Stimulated activated naive CD8-positive, alpha-beta T cell treated with anti-CD3 and anti-CD28 coated beads, Interleukin-15, Interleukin-2, amounts not matched to agents 100 U/mL and 50 U/mL, for 24 hours (primary cell): ENCODE data around the gene COL23A1.

Experiments used
- ATAC-seq: fragments of 150-1000 bp; cut with Tn5 transposase; one replicate; pipeline ENCODE4 v1.10.0; 2021
- DNase-seq: peaks from one replicate; pipeline ENCODE4 v3.0.0; 2021

The COL23A1 gene

GRCh38 chr5:178282391-178282790 lies 307.8 kb downstream of the COL23A1 start:
- no peak for ATAC-seq
- DNase-seq = no peak

GRCh38 chr5:178281331-178281730 lies 308.9 kb downstream of the COL23A1 start:
- no peak for DNase-seq
- ATAC-seq = no peak

- DNase-seq (no peak), ATAC-seq (no peak)
Observed at GRCh38 chr5:178280631-178281030, 309.6 kb downstream of the COL23A1 start.

GRCh38 chr5:178279723-178280438 lies 310.3 kb downstream of the COL23A1 start:
- DNase-seq (peak; percentile 83), ATAC-seq (peak; percentile 73)

GRCh38 chr5:178279026-178279722 lies 311.0 kb downstream of the COL23A1 start:
- DNase-seq (no peak), ATAC-seq (no peak)

- DNase-seq = no peak
- no peak for ATAC-seq
Observed at GRCh38 chr5:178278358-178279023, 311.7 kb downstream of the COL23A1 start.

- no peak for ATAC-seq
- DNase-seq = no peak
Observed at GRCh38 chr5:178277866-178278265, 312.3 kb downstream of the COL23A1 start.

GRCh38 chr5:178277346-178277745 lies 312.8 kb downstream of the COL23A1 start:
- ATAC-seq (no peak), DNase-seq (no peak)

- no peak for DNase-seq
- ATAC-seq = no peak
Observed at GRCh38 chr5:178274781-178275537, 315.2 kb downstream of the COL23A1 start.

- DNase-seq (no peak), ATAC-seq (no peak)
Observed at GRCh38 chr5:178273665-178274541, 316.3 kb downstream of the COL23A1 start.

- ATAC-seq (no peak), DNase-seq (no peak)
Observed at GRCh38 chr5:178273041-178273440, 317.2 kb downstream of the COL23A1 start.

- ATAC-seq (no peak), DNase-seq (no peak)
Observed at GRCh38 chr5:178272591-178272990, 317.6 kb downstream of the COL23A1 start.

GRCh38 chr5:178271726-178272479 lies 318.3 kb downstream of the COL23A1 start:
- ATAC-seq = no peak

GRCh38 chr5:178271231-178271630 lies 319.0 kb downstream of the COL23A1 start:
- ATAC-seq = no peak
- no peak for DNase-seq

More at GRCh38 chr5:178271726-178272479, 318.3 kb downstream of the COL23A1 start:
- no peak for DNase-seq

GRCh38 chr5:178269499-178269898 lies 320.7 kb downstream of the COL23A1 start:
- DNase-seq (no peak), ATAC-seq (no peak)

- DNase-seq = no peak
- no peak for ATAC-seq
Observed at GRCh38 chr5:178267876-178268275, 322.3 kb downstream of the COL23A1 start.

GRCh38 chr5:178267245-178267644 lies 322.9 kb downstream of the COL23A1 start:
- no peak for DNase-seq
- no peak for ATAC-seq

GRCh38 chr5:178266581-178266980 lies 323.6 kb downstream of the COL23A1 start:
- no peak for ATAC-seq
- no peak for DNase-seq

GRCh38 chr5:178265746-178266145 lies 324.4 kb downstream of the COL23A1 start:
- no peak for ATAC-seq
- DNase-seq = no peak

GRCh38 chr5:178264044-178264443 lies 326.1 kb downstream of the COL23A1 start:
- DNase-seq = no peak
- no peak for ATAC-seq
